ENCODE results near the gene DAPK3. TPM values are rescaled to one million over a fixed set of nuclear protein-coding genes. Genes with fewer than 3 reads are reported as not detected.
"Not testable (repeated sequence)": the region's sequence is repeated elsewhere in the genome, so short reads cannot be mapped to it uniquely, and the experiment has no call there.

Gene DAPK3
- total RNA-seq, 1 donor from 2014 or later = 106 TPM

DNA sequence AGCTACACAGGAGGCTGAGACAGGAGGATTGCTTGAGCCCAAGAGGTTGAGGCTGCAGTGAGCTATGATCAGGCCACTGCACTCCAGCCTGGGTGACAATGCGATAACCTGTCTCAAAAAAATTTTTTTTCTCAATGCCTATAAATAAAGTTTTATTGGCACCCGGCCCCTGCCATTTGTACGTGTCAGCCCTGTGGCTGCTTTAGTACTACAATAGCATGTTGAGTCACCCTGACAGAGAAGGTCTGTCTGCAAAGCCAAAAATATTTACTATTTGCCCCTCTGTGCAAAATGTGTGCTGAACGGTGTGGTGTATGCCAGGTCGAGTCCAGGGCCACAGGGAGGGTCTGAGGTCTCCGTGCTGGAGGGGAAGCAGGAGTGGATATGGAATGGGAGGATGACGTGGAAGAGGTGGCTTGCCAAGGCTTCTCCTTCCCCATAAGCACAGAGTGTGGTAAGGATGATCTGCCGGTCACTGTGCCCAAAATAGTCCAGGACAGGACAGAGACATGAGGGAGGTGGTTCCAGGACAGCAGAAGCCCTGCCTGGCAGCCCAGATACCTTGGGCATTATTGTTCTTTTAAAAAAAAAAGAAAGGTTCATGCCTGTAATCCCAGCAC lies 28.0 kb downstream of the DAPK3 start:
- Mint-ChIP-seq H3K27ac (no peak overlapping the region), H3K9me3 (ENCODE audit: low read depth) (no peaks in the 10 kb centered on the region), H3K4me1 (ENCODE audit: low read depth) (no peaks in the 10 kb centered on the region), H3K27me3 (no peaks in the 10 kb centered on the region), H3K36me3 (ENCODE audit: insufficient read depth) (no peaks in the 10 kb centered on the region), H3K4me3 (ENCODE audit: low read depth) (no peak overlapping the region)
- TF ChIP-seq, protein P1, sequence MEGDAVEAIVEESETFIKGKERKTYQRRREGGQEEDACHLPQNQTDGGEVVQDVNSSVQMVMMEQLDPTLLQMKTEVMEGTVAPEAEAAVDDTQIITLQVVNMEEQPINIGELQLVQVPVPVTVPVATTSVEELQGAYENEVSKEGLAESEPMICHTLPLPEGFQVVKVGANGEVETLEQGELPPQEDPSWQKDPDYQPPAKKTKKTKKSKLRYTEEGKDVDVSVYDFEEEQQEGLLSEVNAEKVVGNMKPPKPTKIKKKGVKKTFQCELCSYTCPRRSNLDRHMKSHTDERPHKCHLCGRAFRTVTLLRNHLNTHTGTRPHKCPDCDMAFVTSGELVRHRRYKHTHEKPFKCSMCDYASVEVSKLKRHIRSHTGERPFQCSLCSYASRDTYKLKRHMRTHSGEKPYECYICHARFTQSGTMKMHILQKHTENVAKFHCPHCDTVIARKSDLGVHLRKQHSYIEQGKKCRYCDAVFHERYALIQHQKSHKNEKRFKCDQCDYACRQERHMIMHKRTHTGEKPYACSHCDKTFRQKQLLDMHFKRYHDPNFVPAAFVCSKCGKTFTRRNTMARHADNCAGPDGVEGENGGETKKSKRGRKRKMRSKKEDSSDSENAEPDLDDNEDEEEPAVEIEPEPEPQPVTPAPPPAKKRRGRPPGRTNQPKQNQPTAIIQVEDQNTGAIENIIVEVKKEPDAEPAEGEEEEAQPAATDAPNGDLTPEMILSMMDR (IDR thresholded peaks at IDR 0.05; ENCODE audit: unreplicated experiment) = no peak
- DNase-seq (ENCODE audit: low spot score, unreplicated experiment) = no peak

DNA sequence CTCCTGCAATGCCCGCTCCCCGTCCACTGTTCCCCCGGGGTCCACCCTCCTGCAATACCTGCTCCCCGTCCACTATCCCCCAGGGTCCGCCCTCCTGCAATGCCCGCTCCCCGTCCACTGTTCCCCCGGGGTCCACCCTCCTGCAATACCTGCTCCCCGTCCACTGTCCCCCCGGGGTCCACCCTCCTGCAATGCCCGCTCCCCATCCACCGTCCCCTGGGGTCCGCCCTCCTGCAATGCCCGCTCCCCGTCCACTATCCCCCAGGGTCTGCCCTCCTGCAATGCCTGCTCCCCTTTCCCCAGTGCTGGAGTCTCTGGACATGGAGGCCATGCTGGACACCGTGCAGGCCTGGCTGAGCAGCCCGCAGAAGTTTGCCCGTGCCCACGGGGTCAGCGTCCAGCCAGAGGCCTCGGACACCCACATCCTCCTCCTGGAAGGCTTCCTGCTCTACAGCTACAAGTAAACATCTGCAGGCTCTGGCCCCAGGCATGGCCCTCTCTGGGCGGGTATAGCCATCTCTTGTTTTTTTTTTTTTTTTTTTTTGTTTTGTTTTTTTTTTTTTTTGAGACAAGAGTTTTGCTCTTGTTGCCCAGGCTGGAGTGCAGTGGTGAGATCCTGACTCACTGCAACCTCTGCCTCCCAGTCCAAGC lies 32.5 kb downstream of the DAPK3 start:
- not testable (repeated sequence) for H3K27ac Mint-ChIP-seq; H3K9me3 Mint-ChIP-seq (ENCODE audit: low read depth); DNase-seq (ENCODE audit: low spot score, unreplicated experiment)

DNA sequence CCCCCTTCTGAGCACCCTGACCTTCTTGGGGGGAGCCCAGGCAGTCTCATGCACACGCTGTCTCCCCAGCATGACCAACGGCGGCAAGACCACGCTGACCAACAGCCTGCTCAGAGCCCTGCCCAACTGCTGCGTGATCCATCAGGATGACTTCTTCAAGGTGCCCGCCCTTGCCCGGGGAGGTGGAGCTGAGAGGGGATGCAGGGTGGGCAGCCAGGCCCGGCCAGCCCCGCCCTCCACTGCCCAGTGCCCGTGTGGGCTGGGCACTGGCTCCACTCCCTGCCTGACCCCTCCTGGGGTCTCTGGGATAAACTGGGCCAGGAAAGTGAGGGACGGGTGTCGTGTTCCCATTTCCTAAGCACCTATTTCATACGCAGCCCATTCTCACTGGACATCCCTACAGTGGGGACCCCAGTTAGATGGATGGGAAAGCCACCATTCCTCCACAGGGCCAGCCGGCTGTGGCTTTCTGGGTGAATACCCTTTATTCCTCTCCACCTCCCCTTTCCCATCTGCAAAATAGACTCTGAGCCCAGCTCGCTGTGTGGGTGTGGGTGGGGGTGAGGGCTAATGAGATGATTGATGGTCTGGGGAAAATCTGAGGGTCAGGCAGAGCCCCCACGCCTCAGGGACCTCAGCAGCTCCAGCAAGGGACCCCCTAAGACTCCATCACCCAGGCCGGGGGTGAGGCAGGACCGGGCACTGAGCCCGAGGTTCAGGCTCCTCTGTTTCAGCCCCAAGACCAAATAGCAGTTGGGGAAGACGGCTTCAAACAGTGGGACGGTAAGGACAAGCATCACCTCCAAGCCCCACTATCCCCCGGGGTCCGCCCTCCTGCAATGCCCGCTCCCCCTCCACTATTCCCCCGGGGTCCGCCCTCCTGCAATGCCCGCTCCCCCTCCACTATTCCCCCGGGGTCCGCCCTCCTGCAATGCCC lies 34.1 kb downstream of the DAPK3 start:
- TF ChIP-seq, protein P1 (IDR thresholded peaks at IDR 0.05; ENCODE audit: unreplicated experiment) = no peak
- Mint-ChIP-seq H3K27ac (no peak overlapping the region), H3K36me3 (ENCODE audit: insufficient read depth) (no peaks in the 10 kb centered on the region), H3K4me1 (ENCODE audit: low read depth) (peaks cover 1% of the 10 kb centered on the region), H3K9me3 (ENCODE audit: low read depth) (no peaks in the 10 kb centered on the region), H3K27me3 (peaks cover 9% of the 10 kb centered on the region), H3K4me3 (ENCODE audit: low read depth) (no peak overlapping the region)
- no peak for DNase-seq (ENCODE audit: low spot score, unreplicated experiment)

More for the DNA sequence above, 32.5 kb downstream of the DAPK3 start:
- not testable (repeated sequence) for H3K4me1 Mint-ChIP-seq (ENCODE audit: low read depth); H3K27me3 Mint-ChIP-seq; H3K4me3 Mint-ChIP-seq (ENCODE audit: low read depth); H3K36me3 Mint-ChIP-seq (ENCODE audit: insufficient read depth)

DNA sequence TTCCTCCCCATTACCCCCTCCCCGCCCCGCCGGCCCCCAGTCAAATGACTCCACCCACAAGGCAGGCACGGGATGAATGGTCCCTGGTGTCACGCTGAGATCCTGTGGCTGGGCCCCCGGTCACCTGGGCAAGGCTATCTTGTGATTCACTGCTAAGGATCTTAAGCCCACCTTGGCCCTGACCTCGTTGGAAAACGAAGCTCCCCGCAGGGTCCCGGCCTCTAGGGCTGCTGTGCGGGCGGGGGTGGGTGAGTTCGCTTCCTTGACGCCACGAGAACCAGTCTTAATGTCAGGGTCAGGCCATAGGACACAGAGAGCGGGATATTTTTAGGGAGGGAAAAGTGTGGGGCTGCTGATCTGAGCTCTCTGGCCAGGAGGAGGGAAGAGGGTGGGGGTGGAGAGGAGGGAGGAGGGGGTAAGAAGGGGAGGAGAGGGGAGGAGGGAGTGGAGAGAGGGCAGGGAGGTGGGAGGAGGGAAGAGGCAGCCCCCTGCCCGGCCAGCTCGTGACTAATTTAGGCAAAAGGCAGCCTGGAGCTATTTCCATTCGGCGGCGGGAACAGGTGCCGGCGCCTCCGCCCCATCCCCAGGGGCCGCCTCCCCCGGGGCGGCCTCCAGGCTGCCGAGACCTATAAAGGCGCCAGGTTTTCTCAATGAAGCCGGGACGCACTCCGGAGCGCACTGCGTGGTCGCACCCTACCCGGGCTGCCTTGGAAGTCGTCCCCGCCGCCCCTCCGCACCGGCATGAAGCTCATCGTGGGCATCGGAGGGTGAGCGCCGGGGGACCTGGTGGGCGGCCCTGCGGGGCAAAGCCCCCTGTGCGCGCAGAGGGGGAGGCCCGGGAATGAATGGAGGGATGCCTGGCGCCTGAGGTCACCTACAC lies 37.7 kb downstream of the DAPK3 start, which contains the start of gene NMRK2:
Gene NMRK2, plus strand, starts transcription at position 139 of the 880 bp plus-strand sequence. Its CDS starts 603 bp downstream, at position 742.
- TF ChIP-seq, protein P1 (IDR thresholded peaks at IDR 0.05; ENCODE audit: unreplicated experiment) = no peak
- Mint-ChIP-seq H3K4me3 (ENCODE audit: low read depth) (peak within 1 kb of the TSS; percentile 52), H3K4me1 (ENCODE audit: low read depth) (peaks cover 1% of the 10 kb centered on the region), H3K27ac (peak within 1 kb of the TSS; percentile 74), H3K36me3 (ENCODE audit: insufficient read depth) (no peaks in the 10 kb centered on the region), H3K27me3 (peaks cover 14% of the 10 kb centered on the region), H3K9me3 (ENCODE audit: low read depth) (no peaks in the 10 kb centered on the region)
- DNase-seq (ENCODE audit: low spot score, unreplicated experiment) = no peak

DNA sequence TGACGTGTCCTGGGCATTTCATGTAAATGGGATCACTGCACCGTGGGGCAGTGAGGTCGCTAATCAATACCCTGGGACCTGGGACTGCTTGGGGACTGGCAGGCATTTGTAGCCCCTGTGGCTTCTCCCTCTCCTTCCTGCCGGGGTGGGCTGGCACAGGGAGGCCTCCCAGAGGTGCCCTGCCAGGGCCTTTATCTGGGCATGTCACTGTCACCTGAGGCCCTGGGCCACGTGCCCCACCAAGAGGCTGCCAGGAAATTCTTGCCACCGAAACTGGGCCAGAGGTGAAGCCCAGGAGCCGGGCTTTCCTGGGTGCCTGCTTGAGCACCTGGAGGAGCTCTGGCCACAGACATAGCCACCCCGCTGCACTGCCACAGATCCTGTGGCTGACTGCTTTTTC lies 39.9 kb downstream of the DAPK3 start:
- Mint-ChIP-seq H3K4me3 (ENCODE audit: low read depth) (no peak overlapping the region), H3K36me3 (ENCODE audit: insufficient read depth) (no peaks in the 10 kb centered on the region), H3K27ac (no peak overlapping the region), H3K27me3 (peaks cover 14% of the 10 kb centered on the region), H3K9me3 (ENCODE audit: low read depth) (no peaks in the 10 kb centered on the region), H3K4me1 (ENCODE audit: low read depth) (peaks cover 1% of the 10 kb centered on the region)
- TF ChIP-seq, protein P1 (IDR thresholded peaks at IDR 0.05; ENCODE audit: unreplicated experiment) = no peak
- DNase-seq (ENCODE audit: low spot score, unreplicated experiment) = no peak

Measured in progenitor cell of endocrine pancreas (in vitro differentiated cells).